Effector memory CD4-positive, alpha-beta T cell (primary cell): ENCODE measurements around the gene DHPS.
A peak's percentile ranks its signal among the peaks of the same experiment; 100 is the strongest.

ENCODE experiments used
- DNase-seq, 3 donors: peaks; one replicate each; pipeline ENCODE4 v3.0.0-alpha.2; 2020
- H3K27ac ChIP-seq: 2 replicates; pipeline ENCODE4 v1.7.0; 2013; ENCODE audit warnings: mild to moderate bottlenecking, low read length, moderate library complexity; ENCODE audit not compliant: insufficient read depth, poor library complexity, severe bottlenecking
- H3K27me3 ChIP-seq: replicated peaks from 2 replicates; pipeline ENCODE4 v1.7.0; 2013; ENCODE audit warnings: mild to moderate bottlenecking, low read length; ENCODE audit not compliant: insufficient read depth, control insufficient read depth, poor library complexity, severe bottlenecking
- H3K36me3 ChIP-seq: 2 replicates; pipeline ENCODE4 v1.7.0; 2013; ENCODE audit warnings: mild to moderate bottlenecking, low read length, moderate library complexity; ENCODE audit not compliant: control insufficient read depth, insufficient read depth
- H3K4me1 ChIP-seq: 2 replicates; pipeline ENCODE4 v1.7.0; 2013; ENCODE audit warnings: low read length, mild to moderate bottlenecking; ENCODE audit not compliant: control insufficient read depth, insufficient read depth, poor library complexity, severe bottlenecking
- H3K4me3 ChIP-seq: 2 replicates; pipeline ENCODE4 v1.7.0; 2013; ENCODE audit warnings: low read length, low read depth, mild to moderate bottlenecking; ENCODE audit not compliant: insufficient read depth, poor library complexity, severe bottlenecking
- H3K9me3 ChIP-seq: 2 replicates; pipeline ENCODE4 v1.7.0; 2013; ENCODE audit warnings: mild to moderate bottlenecking, low read length, moderate library complexity; ENCODE audit not compliant: control insufficient read depth

Gene DHPS

GRCh38 chr19:12676384-12676792 is 5.3 kb downstream of the DHPS start:
- H3K27ac ChIP-seq: peak overlapping the region; percentile 39
- no peaks in the 10 kb centered on the region for H3K9me3 ChIP-seq
- H3K4me3 ChIP-seq: no peak overlapping the region
- H3K4me1 ChIP-seq: peaks cover 19% of the 10 kb centered on the region
- peaks cover 65% of the 10 kb centered on the region for H3K36me3 ChIP-seq
- no peaks in the 10 kb centered on the region for H3K27me3 ChIP-seq
- DNase-seq: peak; percentile 60 to 76 (median 66)

- H3K27ac ChIP-seq: no peak overlapping the region
- no peaks in the 10 kb centered on the region for H3K9me3 ChIP-seq
- DNase-seq: no peak
- peaks cover 16% of the 10 kb centered on the region for H3K4me1 ChIP-seq
- H3K27me3 ChIP-seq: no peaks in the 10 kb centered on the region
- no peak overlapping the region for H3K4me3 ChIP-seq
- peaks cover 65% of the 10 kb centered on the region for H3K36me3 ChIP-seq
Measured at GRCh38 chr19:12675940-12676339, 5.7 kb downstream of the DHPS start.

- Histone ChIP-seq H3K27me3 (no peaks in the 10 kb centered on the region), H3K9me3 (no peaks in the 10 kb centered on the region), H3K4me1 (peaks cover 14% of the 10 kb centered on the region), H3K27ac (no peak overlapping the region), H3K4me3 (no peak overlapping the region), H3K36me3 (peaks cover 65% of the 10 kb centered on the region)
- DNase-seq: no peak
Measured at GRCh38 chr19:12675399-12675798, 6.3 kb downstream of the DHPS start.

GRCh38 chr19:12672744-12673143 is 8.9 kb downstream of the DHPS start:
- Histone ChIP-seq H3K4me1 (peaks cover 20% of the 10 kb centered on the region), H3K36me3 (peaks cover 47% of the 10 kb centered on the region)
- DNase-seq: no peak

GRCh38 chr19:12670159-12670928 is 11.3 kb downstream of the DHPS start:
- H3K27me3 ChIP-seq: no peaks in the 10 kb centered on the region
- peaks cover 21% of the 10 kb centered on the region for H3K4me1 ChIP-seq
- DNase-seq: no peak
- peak overlapping the region; percentile 95 for H3K27ac ChIP-seq
- no peaks in the 10 kb centered on the region for H3K9me3 ChIP-seq
- H3K4me3 ChIP-seq: peak overlapping the region; percentile 78
- H3K36me3 ChIP-seq: peaks cover 23% of the 10 kb centered on the region

More at GRCh38 chr19:12672744-12673143, 8.9 kb downstream of the DHPS start:
- Histone ChIP-seq H3K9me3 (no peaks in the 10 kb centered on the region), H3K27ac (no peak overlapping the region), H3K27me3 (no peaks in the 10 kb centered on the region), H3K4me3 (no peak overlapping the region)

- Histone ChIP-seq H3K36me3 (peaks cover 19% of the 10 kb centered on the region), H3K4me3 (peak overlapping the region; percentile 78), H3K27me3 (no peaks in the 10 kb centered on the region), H3K9me3 (no peaks in the 10 kb centered on the region), H3K4me1 (peaks cover 28% of the 10 kb centered on the region), H3K27ac (peak overlapping the region; percentile 95)
- peak; percentile 52 to 66 (median 62) for DNase-seq
Measured at GRCh38 chr19:12669270-12670158, 12.2 kb downstream of the DHPS start.

- peak overlapping the region; percentile 95 for H3K27ac ChIP-seq
- peak; percentile 68 to 75 (median 70) for DNase-seq
- H3K4me3 ChIP-seq: peak overlapping the region; percentile 78
- no peaks in the 10 kb centered on the region for H3K9me3 ChIP-seq
- peaks cover 32% of the 10 kb centered on the region for H3K4me1 ChIP-seq
- H3K36me3 ChIP-seq: peaks cover 19% of the 10 kb centered on the region
- H3K27me3 ChIP-seq: no peaks in the 10 kb centered on the region
Measured at GRCh38 chr19:12668932-12669269, 12.8 kb downstream of the DHPS start.

- Histone ChIP-seq H3K4me3 (peak overlapping the region; percentile 78), H3K27ac (peak overlapping the region; percentile 95), H3K9me3 (no peaks in the 10 kb centered on the region), H3K36me3 (peaks cover 20% of the 10 kb centered on the region), H3K27me3 (no peaks in the 10 kb centered on the region), H3K4me1 (peaks cover 32% of the 10 kb centered on the region)
- no peak for DNase-seq
Measured at GRCh38 chr19:12668346-12668745, 13.3 kb downstream of the DHPS start.

GRCh38 chr19:12667731-12668302 is 13.9 kb downstream of the DHPS start:
- Histone ChIP-seq H3K4me1 (peaks cover 32% of the 10 kb centered on the region), H3K4me3 (no peak overlapping the region), H3K27ac (peak overlapping the region; percentile 95), H3K36me3 (peaks cover 22% of the 10 kb centered on the region), H3K9me3 (no peaks in the 10 kb centered on the region), H3K27me3 (no peaks in the 10 kb centered on the region)
- no peak for DNase-seq
